OCI-LY7 (cell line): ENCODE data around the gene KIF9. TPM values are rescaled to one million over a fixed set of nuclear protein-coding genes. Genes with fewer than 3 reads are reported as not detected.

Experiments
- BruUV-seq: library from RNA; stranded (reverse); fragments of 400-500 nt; replicated peaks from 2 replicates; lab custom pipeline; 2021; lab: Mats Ljungman, UMichigan
- CTCF ChIA-PET: fragments of 300-600 bp; sonication (Branson Sonifier 250); formaldehyde crosslinking; loops from one replicate; lab custom pipeline; 2022; ENCODE audit warnings: antibody characterized with exemption; ENCODE audit not compliant: unreplicated experiment; lab: Charles Lee
- POLR2A ChIA-PET: fragments of 300-600 bp; sonication (Branson Sonifier 250); formaldehyde crosslinking; loops from one replicate; lab custom pipeline; 2022; ENCODE audit warnings: antibody characterized with exemption; lab: Charles Lee
- DNase-seq: peaks from one replicate; pipeline ENCODE4 v3.0.0-alpha.2; 2015; ENCODE audit warnings: low spot score
- H2AFZ ChIP-seq: fragments of 200-600 bp; sonication (generic), shearing (Covaris generic); 2 replicates; pipeline ENCODE4 v1.6.1; 2014; ENCODE audit warnings: mild to moderate bottlenecking, antibody characterized with exemption, low read length, moderate library complexity
- H3K27ac ChIP-seq: fragments of 200-600 bp; sonication (generic); 2 replicates; pipeline ENCODE4 v1.5.1; 2014; ENCODE audit warnings: mixed run types, low read depth, mild to moderate bottlenecking, moderate library complexity, low read length, inconsistent platforms; ENCODE audit not compliant: poor library complexity, severe bottlenecking
- H3K36me3 ChIP-seq: fragments of 200-600 bp; sonication (generic); 2 replicates; pipeline ENCODE4 v1.6.1; 2014; ENCODE audit warnings: mild to moderate bottlenecking, antibody characterized with exemption, low read length, moderate library complexity, mixed read lengths; ENCODE audit not compliant: insufficient read depth
- H3K4me1 ChIP-seq: fragments of 200-600 bp; sonication (generic); 2 replicates; pipeline ENCODE4 v1.5.1; 2014; ENCODE audit warnings: mild to moderate bottlenecking, low read length; ENCODE audit not compliant: insufficient read depth, poor library complexity, severe bottlenecking
- H3K4me2 ChIP-seq: fragments of 200-600 bp; sonication (generic); 2 replicates; pipeline ENCODE4 v1.6.1; 2014; ENCODE audit warnings: mild to moderate bottlenecking, low read length
- H3K4me3 ChIP-seq: fragments of 200-600 bp; sonication (generic); 2 replicates; pipeline ENCODE4 v1.5.1; 2014; ENCODE audit warnings: mild to moderate bottlenecking, low read depth, low read length; ENCODE audit not compliant: poor library complexity, severe bottlenecking
- H3K79me2 ChIP-seq: fragments of 200-600 bp; sonication (generic); 2 replicates; pipeline ENCODE4 v1.6.1; 2016; ENCODE audit warnings: low read depth, mild to moderate bottlenecking, low read length, moderate library complexity, mixed read lengths; ENCODE audit not compliant: insufficient read depth
- H3K9me2 ChIP-seq: fragments of 200-600 bp; sonication (generic); 2 replicates; pipeline ENCODE4 v1.6.1; 2016; ENCODE audit warnings: mild to moderate bottlenecking, low read length, mixed read lengths; ENCODE audit not compliant: insufficient read depth
- H3K9me3 ChIP-seq: fragments of 200-600 bp; sonication (generic); 2 replicates; pipeline ENCODE4 v1.6.1; 2014; ENCODE audit warnings: mild to moderate bottlenecking, mixed run types, low read length, mixed read lengths
- H4K20me1 ChIP-seq: fragments of 200-600 bp; sonication (generic); 2 replicates; pipeline ENCODE4 v1.6.1; 2014; ENCODE audit warnings: mild to moderate bottlenecking, antibody characterized with exemption, low read length, moderate library complexity, mixed read lengths; ENCODE audit not compliant: insufficient read depth
- EZH2phosphoT487 ChIP-seq: fragments of 200-600 bp; sonication (generic); IDR thresholded peaks from 2 replicates; pipeline ENCODE4 v1.6.1; 2018; ENCODE audit warnings: low read depth, borderline replicate concordance, mild to moderate bottlenecking, mixed run types, antibody characterized with exemption, low read length, moderate library complexity, mixed read lengths
- intact Hi-C: fragments of 100-400 bp; cut with micrococcal nuclease; formaldehyde crosslinking; loops from one replicate; pipeline ENCODE4 v1.10.0; 2022; ENCODE audit not compliant: unreplicated experiment
- total RNA-seq, 2 experiments: library from RNA; depleted of rRNA in 1 of 2; stranded (reverse); fragments of >200 nt in 1 of 2; shearing (Covaris generic) in 1 of 2; gene quantifications; 2 replicates each; pipeline ENCODE4 v1.2.3, GENCODE V29; 2014 to 2022
- TF ChIP-seq, protein P1 (sequence below): fragments of 200-600 bp; sonication (generic); conservative IDR thresholded peaks from 2 replicates; pipeline ENCODE4 v1.5.1; 2014; ENCODE audit warnings: mild to moderate bottlenecking, antibody characterized with exemption, low read length, moderate library complexity, mixed read lengths

The KIF9 gene
- total RNA-seq, 2 experiments from 2014 or later, result 11.0 to 11.7 TPM

- no peak overlapping the region for H3K4me2 ChIP-seq
- no peak for DNase-seq
- TF ChIP-seq, protein P1, sequence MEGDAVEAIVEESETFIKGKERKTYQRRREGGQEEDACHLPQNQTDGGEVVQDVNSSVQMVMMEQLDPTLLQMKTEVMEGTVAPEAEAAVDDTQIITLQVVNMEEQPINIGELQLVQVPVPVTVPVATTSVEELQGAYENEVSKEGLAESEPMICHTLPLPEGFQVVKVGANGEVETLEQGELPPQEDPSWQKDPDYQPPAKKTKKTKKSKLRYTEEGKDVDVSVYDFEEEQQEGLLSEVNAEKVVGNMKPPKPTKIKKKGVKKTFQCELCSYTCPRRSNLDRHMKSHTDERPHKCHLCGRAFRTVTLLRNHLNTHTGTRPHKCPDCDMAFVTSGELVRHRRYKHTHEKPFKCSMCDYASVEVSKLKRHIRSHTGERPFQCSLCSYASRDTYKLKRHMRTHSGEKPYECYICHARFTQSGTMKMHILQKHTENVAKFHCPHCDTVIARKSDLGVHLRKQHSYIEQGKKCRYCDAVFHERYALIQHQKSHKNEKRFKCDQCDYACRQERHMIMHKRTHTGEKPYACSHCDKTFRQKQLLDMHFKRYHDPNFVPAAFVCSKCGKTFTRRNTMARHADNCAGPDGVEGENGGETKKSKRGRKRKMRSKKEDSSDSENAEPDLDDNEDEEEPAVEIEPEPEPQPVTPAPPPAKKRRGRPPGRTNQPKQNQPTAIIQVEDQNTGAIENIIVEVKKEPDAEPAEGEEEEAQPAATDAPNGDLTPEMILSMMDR, result no peak
- no peaks in the 10 kb centered on the region for H3K9me2 ChIP-seq
- BruUV-seq, result no TSS peak
- ChIA-PET CTCF (no interaction called here), POLR2A (interaction anchor here (0.6 kb wide), 1 partner anchor 45 kb away, joined by 3 read pairs; no protein-coding TSS in a partner anchor)
- H3K4me3 ChIP-seq, result no peak overlapping the region
- H4K20me1 ChIP-seq, result no peaks in the 10 kb centered on the region
- H3K27ac ChIP-seq, result no peak overlapping the region
- no peaks in the 10 kb centered on the region; the same call in 1 of the 2 replicates for H3K36me3 ChIP-seq
- H3K79me2 ChIP-seq, result no peaks in the 10 kb centered on the region
- intact Hi-C loops, result no loop called here
- no peaks in the 10 kb centered on the region for H3K9me3 ChIP-seq
- H3K4me1 ChIP-seq, result peaks cover 10% of the 10 kb centered on the region
- no peak overlapping the region for H2AFZ ChIP-seq
Observed at GRCh38 chr3:47276558-47276957, 6.0 kb downstream of the KIF9 start.

- Histone ChIP-seq H4K20me1 (no peaks in the 10 kb centered on the region), H3K4me3 (no peak overlapping the region), H3K9me3 (no peaks in the 10 kb centered on the region), H3K79me2 (no peaks in the 10 kb centered on the region), H3K36me3 (no peaks in the 10 kb centered on the region; the same call in 1 of the 2 replicates), H3K4me1 (no peaks in the 10 kb centered on the region), H3K4me2 (no peak overlapping the region), H2AFZ (no peak overlapping the region), H3K27ac (no peak overlapping the region), H3K9me2 (no peaks in the 10 kb centered on the region)
- DNase-seq, result no peak
- intact Hi-C loops, result no loop called here
- TF ChIP-seq, protein P1, result peak; percentile 55
- TF ChIP-seq EZH2phosphoT487, result no peak
- no TSS peak for BruUV-seq
- ChIA-PET POLR2A (interaction anchor here (1.7 kb wide), 1 partner anchor 39 kb away, joined by 5 read pairs; no protein-coding TSS in a partner anchor), CTCF (no interaction called here)
Observed at GRCh38 chr3:47274652-47275051, 7.9 kb downstream of the KIF9 start.

DNA sequence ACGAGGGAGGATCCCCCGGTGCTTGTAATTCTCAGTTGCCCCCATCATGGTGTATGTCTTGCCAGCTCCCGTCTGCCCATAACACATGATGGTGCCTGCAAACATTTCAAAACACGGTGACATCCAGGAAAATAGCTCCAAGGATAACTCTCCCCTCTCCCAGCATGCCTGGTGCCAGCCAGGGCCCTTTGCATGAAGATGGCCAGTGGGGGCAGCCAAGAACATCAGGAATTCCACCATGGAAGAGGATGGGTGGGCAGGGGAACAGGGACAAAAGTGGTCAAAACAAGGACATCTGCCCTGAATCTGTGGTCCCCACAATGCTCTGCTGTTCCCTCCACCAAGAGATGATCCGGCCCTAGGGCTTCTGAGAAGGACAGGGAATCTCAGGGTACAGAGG is 9.0 kb downstream of the KIF9 start:
- Histone ChIP-seq H3K9me3 (no peaks in the 10 kb centered on the region), H3K36me3 (no peaks in the 10 kb centered on the region; the same call in 1 of the 2 replicates), H3K4me2 (no peak overlapping the region), H3K9me2 (no peaks in the 10 kb centered on the region), H3K79me2 (no peaks in the 10 kb centered on the region), H4K20me1 (no peaks in the 10 kb centered on the region), H3K4me1 (no peaks in the 10 kb centered on the region), H3K27ac (no peak overlapping the region), H3K4me3 (no peak overlapping the region), H2AFZ (no peak overlapping the region)
- no peak for DNase-seq
- ChIA-PET CTCF (no interaction called here), POLR2A (no interaction called here)
- intact Hi-C loops, result no loop called here
- TF ChIP-seq, protein P1, result no peak
- TF ChIP-seq EZH2phosphoT487, result no peak
- BruUV-seq, result no TSS peak
